HG03159 (cell line): Measurements from ENCODE around the gene OPA1.

Experiments
- ATAC-seq: cut with Tn5 transposase; IDR thresholded peaks from one replicate; pipeline ENCODE4 v1.9.1; 2021; ENCODE audit warnings: mild to moderate bottlenecking, moderate library complexity; ENCODE audit not compliant: unreplicated experiment

Gene OPA1

DNA sequence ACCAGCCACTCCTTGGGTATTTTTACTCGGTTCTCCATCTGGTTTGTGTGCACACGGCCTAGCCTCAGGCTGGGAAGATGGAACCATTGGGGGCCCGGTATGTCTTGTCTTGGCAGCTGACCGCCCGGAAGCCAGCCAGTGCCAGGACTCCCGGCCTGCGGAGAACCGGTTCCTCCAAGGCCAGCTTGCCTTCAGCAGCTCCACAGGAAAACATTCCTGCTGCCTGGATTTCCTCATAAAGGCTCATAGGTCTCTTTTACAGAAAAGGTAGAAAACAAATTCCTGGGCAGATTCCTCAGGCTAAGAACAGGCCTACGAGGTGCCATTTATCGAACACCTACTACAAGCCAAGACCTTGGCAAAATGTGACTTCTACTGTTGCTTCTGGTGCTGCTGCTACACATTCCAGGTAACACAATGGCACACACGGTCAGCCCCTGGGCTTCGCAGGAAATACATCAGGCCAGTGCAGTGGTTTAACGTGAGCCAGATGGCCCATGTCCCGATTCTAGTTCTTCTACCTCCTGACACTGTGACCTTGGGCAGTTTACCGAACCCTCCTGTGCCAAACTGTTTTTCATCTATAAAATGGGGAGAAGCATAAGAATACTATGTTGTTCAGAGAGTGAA, 141.8 kb downstream of the OPA1 start:
- ATAC-seq = no peak

DNA sequence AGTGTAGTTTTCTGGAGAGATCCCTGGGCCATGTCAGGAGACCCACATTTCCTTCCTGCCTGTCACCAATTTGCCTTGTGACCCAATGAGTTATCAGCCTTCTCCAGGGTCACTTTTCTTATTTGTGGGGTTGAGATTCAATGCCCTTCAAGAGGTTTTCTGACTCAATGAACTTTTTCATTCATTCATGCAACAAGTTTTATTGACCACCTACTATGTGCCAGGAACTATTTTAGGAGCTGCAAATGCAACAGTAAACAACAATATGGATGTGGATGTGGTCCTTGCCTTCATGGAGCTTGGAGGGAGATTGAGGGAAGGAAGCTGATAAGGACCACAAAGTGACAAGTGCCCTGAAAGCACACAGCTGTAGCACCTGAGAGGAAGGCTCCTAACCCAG, 142.8 kb downstream of the OPA1 start:
- no peak for ATAC-seq

DNA sequence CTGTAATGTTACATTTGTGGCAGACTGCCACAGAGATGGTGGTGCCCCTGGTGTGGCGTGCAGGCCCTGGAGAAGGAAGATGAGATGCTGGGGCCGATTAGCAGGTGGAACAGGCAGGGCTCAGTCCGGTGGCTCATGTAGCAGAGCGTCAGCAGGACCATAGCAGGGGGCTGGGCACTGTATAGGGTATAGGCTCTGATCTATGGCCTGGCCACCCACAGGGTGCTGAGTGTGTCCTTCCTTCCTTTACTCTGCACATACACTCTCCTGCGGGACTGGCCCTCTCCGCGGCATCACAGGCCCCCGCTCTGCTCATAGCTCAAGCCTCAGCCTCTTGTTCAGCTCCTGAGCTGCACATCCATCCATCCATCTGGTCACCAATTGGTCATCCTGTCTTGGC, 143.6 kb downstream of the OPA1 start:
- no peak for ATAC-seq

DNA sequence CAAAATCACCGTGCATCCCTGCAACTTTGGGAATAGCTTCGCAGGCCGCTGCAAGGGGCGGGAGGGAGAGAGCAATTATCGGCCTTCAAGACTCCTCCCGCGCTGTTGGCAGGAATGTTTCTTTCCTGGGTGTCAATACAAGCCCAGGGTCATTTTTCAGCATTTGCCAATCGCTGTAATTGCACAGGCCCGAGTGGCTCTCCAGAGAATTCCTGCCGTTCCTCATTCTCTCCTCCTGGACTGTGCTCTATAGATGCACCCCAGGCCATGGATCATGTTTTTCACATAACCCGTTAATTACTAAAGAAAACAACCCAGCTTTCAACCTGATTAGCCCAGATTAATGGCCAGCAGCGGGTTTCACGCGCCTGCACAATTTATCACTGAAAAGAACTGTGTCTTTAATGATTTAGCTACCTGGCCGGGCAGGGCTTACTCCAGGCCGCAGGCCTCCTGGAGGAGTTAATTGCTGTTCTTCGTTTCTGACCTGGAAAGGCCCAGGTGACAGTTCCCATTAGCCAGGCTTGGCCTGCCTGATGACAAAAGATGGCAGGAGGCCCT, 144.3 kb downstream of the OPA1 start:
- no peak for ATAC-seq

DNA sequence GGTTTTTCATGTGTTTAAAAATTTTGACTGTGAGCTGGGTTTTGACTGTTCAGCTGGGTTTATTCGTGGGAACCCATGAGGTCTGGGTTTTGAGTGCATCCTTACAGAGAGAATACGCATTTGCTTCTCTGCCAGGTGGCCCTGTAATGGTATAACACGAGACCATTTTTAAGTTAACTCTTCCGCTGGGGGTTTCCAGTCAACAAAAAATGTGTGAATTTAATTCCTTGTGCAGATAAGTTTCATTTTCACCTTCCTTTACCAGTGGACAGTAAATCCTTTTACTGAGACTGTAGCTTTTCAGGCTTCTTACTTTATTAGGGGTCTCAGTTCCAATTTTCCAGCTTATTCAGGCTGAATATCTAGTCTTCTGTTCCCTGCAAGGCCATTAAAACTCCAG, 149.6 kb downstream of the OPA1 start:
- peak; percentile 47 for ATAC-seq

DNA sequence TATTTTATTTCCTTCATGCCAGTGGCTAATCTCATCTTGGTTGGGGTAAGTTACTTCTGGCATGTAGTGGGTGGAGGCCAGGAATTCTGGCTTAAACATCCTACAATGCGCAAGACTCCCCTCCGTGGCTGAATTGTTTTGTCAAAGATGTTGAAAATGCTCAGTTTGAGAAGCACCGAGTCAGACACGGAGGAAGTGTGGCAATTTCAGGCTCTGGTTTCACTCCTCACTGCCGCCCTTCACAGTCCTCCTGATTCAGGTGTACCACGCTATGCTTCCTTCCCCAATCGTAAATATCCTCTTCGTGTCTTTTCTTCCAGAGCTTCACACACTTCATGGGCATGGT, 150.7 kb downstream of the OPA1 start:
- peak; percentile 62 for ATAC-seq

DNA sequence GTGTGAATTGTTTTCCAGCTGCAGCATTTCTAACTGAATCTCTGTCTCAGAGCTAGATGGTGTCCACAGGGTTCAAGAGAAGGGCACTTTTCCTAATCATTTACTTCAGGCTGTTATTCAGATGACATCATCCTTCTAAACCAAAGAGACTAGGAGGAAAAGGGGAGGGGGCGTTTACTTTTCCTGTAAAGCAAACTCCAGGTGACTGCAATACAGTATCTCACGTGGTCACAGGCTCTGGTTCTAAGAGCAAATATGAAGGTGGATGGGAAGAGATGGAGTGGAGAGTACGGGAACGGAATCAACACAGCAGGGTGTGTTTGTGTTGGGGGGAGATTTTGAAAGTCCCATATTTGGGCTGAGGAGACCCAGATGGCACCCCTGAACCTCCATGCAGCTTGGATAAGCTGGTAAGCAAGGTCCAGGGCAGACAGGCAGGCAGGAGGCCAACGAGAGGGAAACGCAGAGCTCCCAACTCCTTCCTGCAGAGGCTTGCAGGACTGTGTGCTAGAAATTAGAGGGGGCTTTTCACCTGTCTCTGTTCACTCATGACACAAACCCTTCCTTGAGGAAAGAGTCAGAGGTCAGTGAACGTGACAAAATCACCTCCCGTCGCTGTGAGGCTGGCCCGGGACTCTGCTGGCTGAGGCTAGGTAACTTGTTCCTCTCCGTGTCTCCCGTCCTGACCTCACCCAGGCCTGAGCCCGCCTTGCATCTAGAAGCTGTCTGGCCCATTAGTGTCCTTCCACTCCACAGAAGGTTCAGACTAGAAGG, 151.2 kb downstream of the OPA1 start:
- ATAC-seq = no peak

DNA sequence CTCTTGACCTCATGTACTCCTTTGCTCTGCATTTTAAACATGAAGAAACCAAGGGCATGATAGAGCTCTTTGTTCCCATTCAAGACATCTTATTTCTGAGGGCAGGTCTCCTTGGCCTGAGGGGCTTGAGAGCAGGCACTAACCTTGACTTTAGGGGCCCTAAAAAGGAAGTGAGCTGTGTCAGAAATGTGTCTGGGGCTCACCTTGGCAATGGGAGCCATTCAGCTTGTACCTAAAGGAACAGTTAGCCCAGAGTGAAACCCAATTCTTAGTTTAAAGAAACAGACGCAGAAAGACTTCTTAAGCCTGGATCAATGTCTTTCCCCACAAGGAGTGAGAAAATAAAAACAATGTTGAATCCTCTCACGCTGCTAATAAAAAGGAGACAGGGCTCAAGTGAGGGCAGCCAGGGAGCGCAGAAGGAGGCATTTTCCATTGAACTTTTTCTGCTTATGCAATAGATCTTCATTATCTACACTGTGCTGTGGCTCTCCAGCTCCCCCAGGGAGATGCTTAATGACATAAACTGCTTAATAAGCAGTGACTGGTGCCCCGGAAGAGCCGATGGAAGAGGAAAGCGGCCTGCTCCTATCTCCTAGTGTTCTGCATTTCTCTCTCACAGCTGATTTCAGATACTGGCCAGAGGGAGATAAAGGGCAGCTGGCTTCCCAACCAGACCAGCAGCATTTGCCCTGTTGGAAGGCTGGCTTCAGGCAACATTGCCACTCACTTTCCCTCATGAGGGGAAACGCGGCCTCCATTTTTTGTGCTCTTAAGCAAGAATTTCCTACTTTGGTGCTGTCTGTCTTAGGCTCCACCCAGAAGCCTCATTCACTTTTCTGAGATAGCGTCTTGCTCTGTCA, 152.0 kb downstream of the OPA1 start:
- ATAC-seq = no peak

DNA sequence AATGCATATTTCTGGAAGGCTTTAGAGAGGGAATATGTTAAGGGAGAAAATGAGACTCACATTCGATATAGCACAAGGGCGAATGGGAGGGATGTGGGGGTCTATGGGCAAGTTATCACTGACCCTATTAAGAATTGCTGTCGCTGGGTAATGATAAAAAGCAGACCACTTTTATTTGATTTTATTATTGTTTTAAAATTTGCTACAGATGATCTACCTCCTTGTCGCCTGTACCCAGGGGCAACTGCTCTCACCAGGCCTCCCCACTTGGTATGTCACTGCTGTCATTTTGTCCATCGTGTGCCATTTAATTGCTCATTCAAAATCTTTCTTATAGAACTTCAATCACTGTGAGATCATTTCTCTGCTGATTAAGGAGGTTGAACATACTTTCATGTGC, 153.8 kb downstream of the OPA1 start:
- no peak for ATAC-seq
